Rectal smooth muscle tissue (tissue), 1 donor: ENCODE results near the gene COX4I2.

Experiments used
- H3K27ac ChIP-seq: one replicate; pipeline ENCODE4 v1.7.0; 2013; ENCODE audit warnings: low read depth, low read length, inconsistent platforms
- H3K27me3 ChIP-seq: one replicate; pipeline ENCODE4 v1.7.0; 2013; ENCODE audit warnings: low read length; ENCODE audit not compliant: control insufficient read depth, insufficient read depth
- H3K36me3 ChIP-seq: one replicate; pipeline ENCODE4 v1.7.0; 2013; ENCODE audit warnings: low read length; ENCODE audit not compliant: control insufficient read depth, insufficient read depth
- H3K4me1 ChIP-seq: one replicate; pipeline ENCODE4 v1.7.0; 2013; ENCODE audit warnings: low read length; ENCODE audit not compliant: control insufficient read depth, insufficient read depth
- H3K4me3 ChIP-seq: one replicate; pipeline ENCODE4 v1.7.0; 2013; ENCODE audit warnings: low read length
- H3K9ac ChIP-seq: one replicate; pipeline ENCODE4 v1.7.0; 2013; ENCODE audit warnings: low read length

COX4I2 gene

DNA sequence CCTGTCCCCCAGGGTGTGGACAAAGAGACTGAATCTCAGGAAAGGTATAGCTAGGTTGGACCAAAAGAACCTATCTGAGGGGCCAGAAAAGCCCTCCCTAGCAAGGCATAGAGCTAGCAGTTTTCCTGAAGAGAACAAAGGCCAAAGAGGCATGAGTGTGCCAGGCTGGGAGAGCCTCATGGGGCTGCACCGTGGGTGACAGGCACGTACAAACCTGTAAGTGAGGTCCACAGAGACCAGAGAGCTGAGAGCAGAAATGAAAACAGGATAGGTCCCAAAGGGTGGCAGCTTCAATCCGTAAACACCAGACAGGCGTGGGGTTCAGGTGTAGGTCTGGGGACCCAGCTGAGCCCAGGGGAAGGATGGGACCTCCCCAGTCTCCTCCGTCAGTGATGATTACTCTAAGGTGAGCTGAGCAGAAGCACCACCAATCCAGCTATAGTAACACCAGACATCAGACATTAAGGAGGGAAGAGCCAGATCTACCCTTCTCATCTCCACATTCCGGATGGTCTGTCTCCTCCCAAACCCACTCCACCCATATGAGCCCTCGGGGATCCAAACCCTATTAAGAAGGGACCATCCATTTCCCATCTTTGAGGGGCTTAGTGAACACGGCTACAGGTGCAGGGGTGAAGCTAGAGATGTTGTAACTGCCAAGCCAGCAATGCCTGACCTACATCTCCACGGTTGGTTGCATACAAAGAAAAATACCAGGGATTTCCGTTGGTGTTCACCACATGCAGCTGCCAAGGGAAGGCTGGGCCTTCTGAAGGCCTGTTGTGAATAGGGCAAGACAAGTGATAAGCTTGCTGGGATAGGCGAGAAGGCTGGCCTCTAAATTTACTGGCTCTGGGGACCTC lies 46.7 kb downstream of the COX4I2 start:
- Histone ChIP-seq H3K4me3 (no peak overlapping the region), H3K4me1 (no peaks in the 10 kb centered on the region), H3K9ac (no peak overlapping the region), H3K27me3 (no peaks in the 10 kb centered on the region), H3K27ac (no peak overlapping the region), H3K36me3 (peaks cover 5% of the 10 kb centered on the region)

GRCh38 chr20:31685853-31686643 lies 48.3 kb downstream of the COX4I2 start:
- no peak overlapping the region for H3K27ac ChIP-seq
- H3K36me3 ChIP-seq, result no peaks in the 10 kb centered on the region
- H3K9ac ChIP-seq, result no peak overlapping the region
- H3K27me3 ChIP-seq, result no peaks in the 10 kb centered on the region
- H3K4me1 ChIP-seq, result no peaks in the 10 kb centered on the region
- no peak overlapping the region for H3K4me3 ChIP-seq

- Histone ChIP-seq H3K36me3 (no peaks in the 10 kb centered on the region), H3K4me3 (no peak overlapping the region), H3K9ac (no peak overlapping the region), H3K27ac (no peak overlapping the region), H3K27me3 (no peaks in the 10 kb centered on the region), H3K4me1 (no peaks in the 10 kb centered on the region)
Measured at GRCh38 chr20:31687777-31688176, 50.1 kb downstream of the COX4I2 start.

- no peaks in the 10 kb centered on the region for H3K36me3 ChIP-seq
- H3K4me1 ChIP-seq, result no peaks in the 10 kb centered on the region
- no peak overlapping the region for H3K4me3 ChIP-seq
- no peaks in the 10 kb centered on the region for H3K27me3 ChIP-seq
- H3K9ac ChIP-seq, result no peak overlapping the region
- H3K27ac ChIP-seq, result no peak overlapping the region
Measured at GRCh38 chr20:31689141-31689540, 51.4 kb downstream of the COX4I2 start.

DNA sequence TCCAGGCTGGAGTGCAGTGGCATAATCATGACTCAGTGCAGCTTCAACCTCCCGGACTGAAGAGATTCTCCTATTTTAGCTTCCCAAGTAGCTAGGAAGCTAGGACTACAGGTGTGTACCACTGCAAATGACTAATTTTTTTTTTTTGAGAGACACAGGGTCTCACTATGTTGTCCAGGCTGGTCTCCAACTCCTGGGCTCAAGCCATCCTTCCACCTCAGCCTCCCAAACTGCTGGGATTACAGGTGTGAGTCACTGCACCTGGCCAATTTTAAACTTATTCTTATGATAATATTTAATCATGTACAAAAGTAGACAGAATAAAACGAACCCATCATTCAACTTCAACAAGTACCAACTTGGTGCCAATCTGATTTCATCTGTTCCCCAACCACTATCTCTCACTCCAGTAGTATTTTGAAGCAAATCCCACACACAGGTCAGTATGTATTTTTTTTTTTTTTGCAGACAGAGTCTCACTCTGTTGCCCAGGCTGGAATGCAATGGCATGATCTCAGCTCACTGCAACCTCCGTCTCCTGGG lies 52.5 kb downstream of the COX4I2 start:
- Histone ChIP-seq H3K36me3 (no peaks in the 10 kb centered on the region), H3K27ac (no peak overlapping the region), H3K4me1 (no peaks in the 10 kb centered on the region), H3K4me3 (no peak overlapping the region), H3K9ac (no peak overlapping the region), H3K27me3 (no peaks in the 10 kb centered on the region)

DNA sequence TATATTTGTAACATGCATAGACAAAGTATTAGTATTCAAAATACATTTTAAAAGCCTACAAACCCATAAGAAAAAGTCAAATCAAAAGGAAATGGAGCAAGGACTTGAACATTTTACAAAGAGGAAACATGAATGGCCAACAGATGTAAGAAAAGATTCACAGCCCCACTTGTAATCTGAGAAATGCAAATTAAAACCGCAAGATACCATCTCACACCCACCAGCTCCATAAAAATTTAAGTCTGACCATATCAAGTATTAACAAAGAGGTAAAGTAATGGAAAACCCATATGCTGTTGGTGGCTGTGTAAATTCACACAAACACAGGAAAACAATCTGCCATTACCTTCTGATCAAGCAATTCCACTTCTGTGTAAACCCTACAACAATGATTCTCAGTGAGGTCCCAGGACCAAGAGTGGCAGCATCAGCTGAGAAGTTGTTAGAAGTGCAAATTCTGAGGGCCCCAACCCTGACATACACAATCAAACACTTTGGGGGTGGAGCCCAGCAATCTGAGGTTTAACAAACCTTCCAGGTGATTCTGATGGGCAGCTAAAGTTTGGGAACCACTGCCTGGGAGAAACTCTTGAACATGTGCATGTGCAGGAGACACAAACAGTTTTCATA lies 54.0 kb downstream of the COX4I2 start:
- H3K9ac ChIP-seq, result no peak overlapping the region
- H3K4me3 ChIP-seq, result no peak overlapping the region
- no peaks in the 10 kb centered on the region for H3K27me3 ChIP-seq
- no peak overlapping the region for H3K27ac ChIP-seq
- H3K4me1 ChIP-seq, result no peaks in the 10 kb centered on the region
- H3K36me3 ChIP-seq, result peaks cover 3% of the 10 kb centered on the region

DNA sequence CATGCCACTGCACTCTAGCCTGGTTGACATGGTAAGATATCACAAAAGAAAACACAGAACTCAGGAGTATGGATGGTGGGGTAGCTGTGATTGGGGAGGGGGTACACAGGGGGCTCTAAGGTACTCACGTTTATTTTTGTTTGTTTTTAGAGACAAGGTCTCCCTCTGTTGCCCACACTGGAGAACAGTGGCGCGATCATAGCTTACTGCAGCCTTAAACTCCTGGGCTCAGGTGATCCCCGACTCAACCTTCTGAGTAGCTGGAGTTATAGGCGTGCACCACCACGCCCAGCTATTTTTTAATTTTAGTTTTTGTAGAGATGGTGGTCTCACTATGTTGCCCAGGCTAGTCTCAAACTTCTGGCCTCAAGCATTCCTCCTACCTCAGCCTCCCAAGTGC lies 55.7 kb downstream of the COX4I2 start:
- Histone ChIP-seq H3K27me3 (no peaks in the 10 kb centered on the region), H3K36me3 (peaks cover 3% of the 10 kb centered on the region), H3K9ac (no peak overlapping the region), H3K4me3 (no peak overlapping the region), H3K4me1 (no peaks in the 10 kb centered on the region), H3K27ac (no peak overlapping the region)

GRCh38 chr20:31693987-31694661 lies 56.4 kb downstream of the COX4I2 start:
- H3K27ac ChIP-seq, result no peak overlapping the region
- no peaks in the 10 kb centered on the region for H3K4me1 ChIP-seq
- peaks cover 3% of the 10 kb centered on the region for H3K36me3 ChIP-seq
- no peak overlapping the region for H3K4me3 ChIP-seq
- no peak overlapping the region for H3K9ac ChIP-seq
- no peaks in the 10 kb centered on the region for H3K27me3 ChIP-seq
